Cerebellar cortex (tissue), 1 donor: Measurements from ENCODE around the gene TMEM39B.
"Not testable (repeated sequence)": the region's sequence is repeated elsewhere in the genome, so short reads cannot be mapped to it uniquely, and the experiment has no call there.

ENCODE experiments used
- DNase-seq: peaks from one replicate; pipeline ENCODE4 v3.0.0-alpha.2; 2015; ENCODE audit warnings: low spot score

Gene TMEM39B

DNA sequence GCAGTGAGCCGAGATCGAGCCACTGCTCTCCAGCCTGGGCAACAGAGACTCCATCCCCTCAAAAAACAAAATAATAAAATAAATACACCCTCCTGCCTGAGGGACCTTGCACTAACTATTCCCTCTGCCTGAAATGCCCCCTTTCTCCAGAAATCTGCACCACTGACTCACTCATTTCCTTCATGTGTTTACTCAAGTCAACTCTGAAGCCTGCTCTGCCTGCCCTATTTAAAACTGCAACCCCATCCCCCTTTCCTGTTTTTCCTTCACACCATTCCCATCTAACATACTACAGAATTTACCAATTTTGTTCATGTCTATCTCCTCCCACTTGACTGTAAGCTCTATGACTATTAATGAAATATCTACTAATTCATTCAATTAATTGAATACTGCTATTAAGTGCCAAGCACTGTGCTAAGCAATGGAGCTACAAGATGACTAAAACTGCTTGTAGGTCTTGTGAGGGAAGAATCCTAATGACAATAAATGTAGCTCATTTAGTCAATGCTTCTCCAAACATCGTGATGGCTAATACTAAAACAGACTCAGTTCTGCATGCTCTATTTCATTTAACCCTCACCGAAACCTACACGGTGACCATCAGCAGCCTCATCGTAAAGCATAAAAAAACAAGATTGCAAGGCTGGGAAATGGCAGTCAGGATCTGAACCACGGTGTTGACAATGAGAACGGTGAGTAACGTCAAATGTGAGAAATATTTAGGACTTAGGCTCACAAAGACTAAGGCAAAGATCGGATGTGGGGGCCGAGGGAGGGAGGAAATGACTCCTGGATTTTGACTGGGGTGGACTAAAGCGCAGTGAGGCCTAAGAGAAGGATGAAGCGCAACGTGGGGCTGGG lies 749 bp upstream of the TMEM39B start:
- DNase-seq = peak; percentile 42

DNA sequence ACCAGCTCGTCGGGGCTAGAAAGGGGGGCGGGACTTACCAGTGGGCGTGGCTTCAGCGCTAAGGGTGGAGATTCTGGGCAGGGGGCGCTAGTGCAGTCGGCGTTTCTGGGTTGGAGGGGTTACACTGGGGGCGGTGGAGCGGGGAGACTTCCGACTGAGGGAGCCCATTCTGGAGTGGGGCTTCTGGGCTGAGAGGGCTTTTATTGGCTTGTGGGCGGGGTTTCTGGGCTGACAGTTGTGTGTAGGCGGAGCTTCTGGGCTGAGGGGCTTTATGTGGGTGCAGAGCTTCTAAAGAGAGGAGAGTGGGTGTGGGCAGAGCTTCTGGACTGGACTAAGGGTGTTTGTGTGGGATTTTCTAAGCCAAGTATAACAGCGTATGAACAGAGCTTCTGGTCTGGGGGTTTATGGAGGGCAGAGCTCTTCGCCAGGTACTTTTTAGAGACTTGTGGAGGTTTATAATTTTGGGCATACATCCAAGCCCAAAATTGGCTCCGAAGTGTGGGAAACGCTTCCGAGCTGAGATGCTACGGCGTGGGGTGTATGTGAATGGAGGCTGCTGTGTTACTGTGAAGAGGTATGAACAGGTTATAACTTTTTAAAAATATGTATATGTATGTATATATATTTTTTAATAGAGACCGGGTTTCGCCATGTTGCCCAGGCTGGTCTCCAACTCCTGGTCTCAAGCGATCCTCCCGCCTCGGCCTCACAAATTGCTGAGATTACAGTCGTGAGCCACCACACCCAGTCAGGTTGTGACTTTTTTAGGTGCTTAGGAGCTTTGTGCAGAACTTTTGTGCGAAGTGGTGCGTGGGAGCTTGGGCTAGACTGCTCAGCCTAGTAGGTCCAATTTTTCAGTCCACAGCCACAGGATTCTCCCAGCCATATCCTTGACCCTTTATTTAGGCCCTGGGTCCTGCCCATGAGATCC lies 825 bp downstream of the TMEM39B start:
- no peak for DNase-seq

DNA sequence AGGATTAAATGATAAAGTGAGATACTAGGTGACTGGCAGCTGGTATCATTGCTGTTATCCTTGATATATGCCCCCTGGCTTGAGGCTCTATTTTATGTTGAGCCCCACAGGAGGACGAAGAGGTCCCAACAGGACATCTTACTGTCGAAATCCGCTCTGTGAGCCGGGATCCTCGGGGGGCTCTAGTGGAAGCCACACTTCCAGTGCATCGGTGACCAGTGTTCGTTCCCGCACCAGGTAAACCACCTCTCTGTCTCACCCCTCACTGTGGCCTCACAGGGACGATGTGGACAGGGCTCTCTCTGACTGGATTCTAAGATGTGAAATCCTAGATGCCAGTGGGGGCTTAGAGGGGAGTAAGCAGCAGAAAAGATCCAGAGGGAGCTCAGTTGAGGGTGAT lies 2.1 kb downstream of the TMEM39B start:
- DNase-seq = no peak

DNA sequence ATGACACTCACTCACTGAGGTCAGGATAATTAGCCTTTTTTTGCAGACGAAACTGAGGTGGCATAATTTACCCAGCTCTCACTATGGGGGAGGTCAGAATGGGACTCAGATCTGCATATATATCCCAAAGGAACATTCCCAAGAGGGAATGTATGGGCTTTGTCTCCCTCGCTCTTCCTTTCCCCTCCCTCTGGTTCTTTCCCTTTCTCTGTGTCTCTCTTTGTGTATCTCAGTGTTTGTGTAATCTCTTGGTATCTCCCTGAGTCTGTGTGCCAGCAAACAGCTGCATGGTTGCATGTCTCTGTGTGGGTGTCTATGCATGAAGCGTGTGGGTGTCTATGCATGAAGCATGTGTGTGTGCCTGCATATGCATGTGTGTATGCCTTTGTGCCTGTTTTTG lies 4.7 kb downstream of the TMEM39B start:
- no peak for DNase-seq

DNA sequence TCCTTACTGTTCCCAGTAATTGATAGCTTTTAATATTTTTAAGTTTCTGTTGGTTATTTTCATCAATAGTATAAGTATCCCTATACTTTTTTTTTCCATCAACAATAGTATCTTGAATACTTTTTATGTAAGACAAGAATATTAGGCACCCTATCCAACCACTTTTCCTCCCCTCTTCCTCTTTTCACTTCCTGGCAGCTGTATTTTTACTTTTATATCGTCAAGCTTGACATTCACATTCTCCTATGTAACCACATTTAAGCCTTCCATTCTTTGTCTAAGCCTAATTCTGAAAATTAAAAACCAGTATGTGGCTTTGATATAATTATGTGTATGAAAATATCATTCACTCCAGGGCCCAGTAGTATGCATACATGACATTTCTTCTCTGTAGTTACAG lies 9.3 kb downstream of the TMEM39B start:
- no peak for DNase-seq

DNA sequence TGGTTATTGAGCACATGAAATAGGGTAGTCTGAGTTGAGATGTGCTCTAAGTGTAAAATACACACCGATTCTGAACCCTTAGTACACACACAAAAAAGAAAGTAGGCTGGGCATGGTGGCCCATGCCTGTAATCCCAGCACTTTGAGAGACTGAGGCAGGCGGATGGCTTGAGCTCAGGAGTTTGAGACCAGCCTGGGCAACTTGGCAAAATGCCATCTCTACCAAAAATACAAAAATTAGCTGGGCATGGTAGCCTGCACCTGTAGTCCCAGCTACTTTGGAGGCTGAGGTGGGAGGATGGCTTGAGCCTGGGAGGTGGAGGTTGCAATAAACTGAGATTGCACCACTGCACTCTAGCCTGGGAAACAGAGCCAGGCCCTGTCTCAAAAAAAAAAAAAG lies 13.6 kb downstream of the TMEM39B start:
- DNase-seq = not testable (repeated sequence)

DNA sequence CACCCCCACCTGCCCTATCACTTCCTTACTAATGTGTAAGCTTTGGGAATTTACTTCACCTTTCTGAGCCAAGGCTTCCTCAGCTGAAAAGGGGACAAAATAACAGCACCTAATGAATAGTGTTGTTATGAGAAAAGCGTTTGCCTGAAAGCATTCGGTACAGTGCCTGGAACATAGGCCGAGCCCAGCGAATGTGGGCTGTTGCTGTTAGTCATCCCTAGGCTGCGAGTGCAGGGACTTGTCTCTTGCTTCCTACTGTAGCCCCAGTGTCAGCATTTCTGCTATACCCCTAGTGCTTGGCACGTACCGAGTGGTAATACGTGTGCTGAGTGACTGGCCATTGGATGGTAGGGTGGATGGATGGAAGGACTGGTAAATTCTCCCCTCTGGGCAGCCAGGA lies 18.4 kb downstream of the TMEM39B start:
- DNase-seq = no peak

DNA sequence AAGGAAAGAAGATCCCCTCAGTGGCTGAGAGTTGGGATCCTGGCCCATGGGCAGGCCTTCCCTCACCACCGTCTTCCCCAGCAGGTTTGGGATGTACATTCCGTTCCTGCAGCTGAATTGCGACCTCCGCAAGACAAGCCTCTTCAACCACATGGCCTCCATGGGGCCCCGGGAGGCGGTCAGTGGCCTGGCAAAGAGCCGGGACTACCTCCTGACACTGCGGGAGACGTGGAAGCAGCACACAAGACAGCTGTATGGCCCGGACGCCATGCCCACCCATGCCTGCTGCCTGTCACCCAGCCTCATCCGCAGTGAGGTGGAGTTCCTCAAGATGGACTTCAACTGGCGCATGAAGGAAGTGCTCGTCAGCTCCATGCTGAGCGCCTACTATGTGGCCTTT lies 18.9 kb downstream of the TMEM39B start:
- no peak for DNase-seq

DNA sequence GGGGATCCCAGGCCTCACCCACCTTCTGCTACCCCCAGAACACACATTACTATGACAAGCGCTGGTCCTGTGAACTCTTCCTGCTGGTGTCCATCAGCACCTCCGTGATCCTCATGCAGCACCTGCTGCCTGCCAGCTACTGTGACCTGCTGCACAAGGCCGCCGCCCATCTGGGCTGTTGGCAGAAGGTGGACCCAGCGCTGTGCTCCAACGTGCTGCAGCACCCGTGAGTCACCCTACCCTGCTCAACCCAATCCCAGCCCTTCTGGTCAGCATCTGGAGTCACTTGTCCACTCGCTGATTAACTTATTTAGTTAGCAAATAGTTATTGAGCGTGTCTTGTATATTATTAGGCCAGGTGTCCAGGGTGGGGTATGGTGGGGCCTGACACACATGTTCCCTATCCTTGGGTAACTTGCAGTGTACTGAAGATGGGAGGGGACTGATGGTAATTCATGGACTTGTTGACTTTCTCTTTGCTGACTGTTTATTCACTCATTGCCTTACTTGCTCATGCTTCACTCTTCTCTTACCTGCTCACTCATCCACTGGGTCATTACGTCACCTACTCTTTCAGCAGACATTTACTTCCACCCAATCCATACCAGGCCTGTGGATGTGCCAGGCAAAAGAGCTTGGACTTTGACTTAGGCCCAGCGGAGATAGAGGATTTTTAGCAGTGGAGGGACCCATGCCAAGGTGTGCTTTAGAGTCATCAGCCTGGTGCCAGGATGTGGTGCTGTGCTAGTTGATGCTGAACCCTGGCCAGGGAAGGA lies 22.2 kb downstream of the TMEM39B start:
- DNase-seq = no peak

DNA sequence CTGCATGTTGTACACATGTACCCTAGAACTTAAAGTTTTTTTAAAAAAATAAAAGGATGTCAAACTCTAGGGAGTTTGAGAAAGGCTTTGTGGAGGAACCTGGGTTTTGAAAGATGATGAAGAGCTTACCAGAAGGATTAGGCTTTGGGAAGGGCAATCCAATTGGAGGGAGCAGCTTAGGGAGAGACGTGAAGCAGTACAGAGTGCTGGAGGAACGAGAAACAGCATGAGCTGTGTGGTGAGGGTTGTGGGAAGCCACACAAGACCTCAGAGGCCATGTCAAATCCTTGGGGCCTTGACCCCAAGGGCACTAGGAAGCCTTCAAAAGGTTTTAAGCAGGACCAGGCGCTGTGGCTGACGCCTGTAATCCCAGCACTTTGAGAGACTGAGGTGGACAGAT lies 26.7 kb downstream of the TMEM39B start:
- DNase-seq = no peak

DNA sequence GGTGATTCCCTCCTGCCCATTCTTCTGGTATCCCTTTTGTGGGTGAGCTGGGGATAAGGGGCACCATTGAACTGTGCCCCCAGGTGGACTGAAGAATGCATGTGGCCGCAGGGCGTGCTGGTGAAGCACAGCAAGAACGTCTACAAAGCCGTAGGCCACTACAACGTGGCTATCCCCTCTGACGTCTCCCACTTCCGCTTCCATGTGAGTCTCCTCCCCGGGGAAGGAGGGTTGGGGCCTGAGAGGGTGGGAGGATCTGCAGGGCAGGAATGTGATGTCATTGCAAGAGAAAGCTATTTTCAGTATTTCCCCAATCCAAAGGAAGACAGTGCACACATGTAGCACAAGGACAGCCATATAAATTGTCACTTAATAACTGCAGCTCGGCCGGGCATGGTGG lies 27.6 kb downstream of the TMEM39B start:
- no peak for DNase-seq

DNA sequence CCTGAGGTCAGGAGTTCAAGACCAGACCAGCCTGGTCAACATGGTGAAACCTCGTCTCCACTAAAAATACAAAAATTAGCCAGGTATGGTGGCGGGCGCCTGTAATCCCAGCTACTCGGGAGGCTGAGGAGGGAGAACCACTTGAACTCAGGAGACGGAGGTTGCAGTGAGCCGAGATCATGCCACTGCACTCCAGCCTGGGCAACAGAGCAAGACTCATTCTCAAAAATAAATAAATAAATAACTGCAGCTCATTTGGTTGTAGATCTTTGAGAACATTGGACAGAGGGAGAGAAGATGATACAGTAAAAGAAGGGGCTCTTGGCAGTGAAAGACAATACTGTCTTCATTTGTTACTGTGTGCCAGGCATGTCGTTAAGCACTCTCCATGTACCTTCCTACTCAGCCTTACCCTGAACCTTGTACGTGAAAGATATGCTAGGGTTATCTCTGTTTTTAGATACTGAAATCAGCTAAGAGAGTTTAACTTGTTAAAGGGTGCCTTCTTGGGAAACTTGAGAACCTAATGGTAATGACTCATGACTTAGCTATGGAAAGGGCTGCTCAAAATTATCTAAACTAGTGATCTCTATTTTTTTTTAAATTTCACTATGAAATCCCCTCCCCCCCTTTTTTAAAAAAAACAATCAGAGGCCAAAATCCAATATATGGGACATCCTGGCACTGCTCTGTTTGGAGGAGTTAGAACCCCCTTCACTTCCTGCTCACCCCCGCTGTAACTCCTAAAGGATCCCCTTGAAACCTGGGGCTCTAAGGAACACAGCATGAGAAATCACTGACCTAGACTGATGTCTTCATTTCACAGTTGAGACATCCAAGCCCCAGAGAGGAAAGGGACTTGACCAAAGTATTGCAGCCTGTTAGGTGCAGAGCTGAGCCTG lies 28.3 kb downstream of the TMEM39B start:
- DNase-seq = no peak

DNA sequence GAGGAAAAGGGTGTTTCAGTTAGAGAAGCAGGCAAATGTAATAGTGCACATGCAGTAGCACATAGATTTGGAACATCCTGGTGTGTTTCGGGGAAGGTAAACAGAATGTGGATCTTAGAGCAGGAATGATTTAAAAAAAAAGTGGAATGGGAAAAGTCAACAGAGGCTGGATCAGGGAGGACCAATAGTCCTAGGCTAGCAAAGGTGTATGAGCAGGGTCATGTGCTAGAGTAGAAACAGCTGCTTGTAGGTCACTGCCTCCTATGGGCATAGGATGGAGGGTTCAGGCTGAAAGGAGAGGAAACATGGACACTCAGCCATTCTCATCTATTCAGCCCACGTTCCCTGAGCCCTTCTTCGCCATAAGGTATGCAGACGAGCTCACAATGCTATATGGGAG lies 31.4 kb downstream of the TMEM39B start:
- peak; percentile 26 for DNase-seq

DNA sequence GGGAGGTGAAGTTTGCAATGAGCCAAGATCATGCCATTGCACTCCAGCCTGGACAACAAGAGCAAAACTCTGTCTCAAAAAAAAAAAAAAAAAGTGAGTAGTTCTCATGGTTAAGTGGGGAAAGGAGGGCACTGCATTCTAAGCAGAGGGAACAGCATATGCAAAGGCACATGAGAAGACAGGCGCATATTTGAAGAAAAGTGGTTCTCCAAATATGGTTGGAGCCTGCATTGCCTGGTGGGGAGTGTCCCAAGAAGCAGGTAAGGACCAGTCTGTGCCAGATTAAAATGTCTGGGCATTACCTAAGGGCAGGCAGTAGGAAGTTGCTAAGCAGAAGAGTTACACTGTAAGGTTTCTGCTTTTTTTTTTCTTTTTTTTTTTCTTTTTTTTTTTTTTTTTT lies 32.6 kb downstream of the TMEM39B start:
- DNase-seq = no peak

DNA sequence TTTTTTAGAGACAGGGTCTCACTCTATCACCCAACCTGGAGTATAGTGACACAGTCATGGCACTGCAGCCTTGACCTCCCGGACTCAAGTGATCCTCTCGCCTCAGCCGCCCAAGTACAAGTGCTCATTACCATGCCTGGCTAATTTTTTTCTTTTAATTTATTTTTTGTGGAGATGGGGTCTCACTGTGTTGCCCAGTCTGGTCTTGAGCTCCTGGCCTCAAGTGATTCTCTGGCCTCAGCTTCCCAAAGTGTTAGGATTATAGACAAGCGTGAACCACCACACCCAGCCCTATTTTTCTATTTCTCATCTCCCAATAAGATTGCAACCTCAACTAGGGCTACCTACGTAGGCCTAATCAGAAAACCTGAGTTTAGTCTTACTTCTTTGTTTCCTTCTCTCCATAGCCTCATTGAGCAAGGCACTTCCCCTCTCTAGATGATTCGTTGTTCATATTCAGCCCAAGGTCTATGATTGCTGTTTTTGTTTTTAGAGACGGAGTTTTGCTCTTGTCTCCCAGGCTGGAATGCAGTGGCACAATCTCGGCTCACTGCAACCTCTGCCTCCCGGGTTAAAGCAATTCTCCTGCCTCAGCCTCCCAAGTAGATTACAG lies 34.0 kb downstream of the TMEM39B start:
- no peak for DNase-seq

DNA sequence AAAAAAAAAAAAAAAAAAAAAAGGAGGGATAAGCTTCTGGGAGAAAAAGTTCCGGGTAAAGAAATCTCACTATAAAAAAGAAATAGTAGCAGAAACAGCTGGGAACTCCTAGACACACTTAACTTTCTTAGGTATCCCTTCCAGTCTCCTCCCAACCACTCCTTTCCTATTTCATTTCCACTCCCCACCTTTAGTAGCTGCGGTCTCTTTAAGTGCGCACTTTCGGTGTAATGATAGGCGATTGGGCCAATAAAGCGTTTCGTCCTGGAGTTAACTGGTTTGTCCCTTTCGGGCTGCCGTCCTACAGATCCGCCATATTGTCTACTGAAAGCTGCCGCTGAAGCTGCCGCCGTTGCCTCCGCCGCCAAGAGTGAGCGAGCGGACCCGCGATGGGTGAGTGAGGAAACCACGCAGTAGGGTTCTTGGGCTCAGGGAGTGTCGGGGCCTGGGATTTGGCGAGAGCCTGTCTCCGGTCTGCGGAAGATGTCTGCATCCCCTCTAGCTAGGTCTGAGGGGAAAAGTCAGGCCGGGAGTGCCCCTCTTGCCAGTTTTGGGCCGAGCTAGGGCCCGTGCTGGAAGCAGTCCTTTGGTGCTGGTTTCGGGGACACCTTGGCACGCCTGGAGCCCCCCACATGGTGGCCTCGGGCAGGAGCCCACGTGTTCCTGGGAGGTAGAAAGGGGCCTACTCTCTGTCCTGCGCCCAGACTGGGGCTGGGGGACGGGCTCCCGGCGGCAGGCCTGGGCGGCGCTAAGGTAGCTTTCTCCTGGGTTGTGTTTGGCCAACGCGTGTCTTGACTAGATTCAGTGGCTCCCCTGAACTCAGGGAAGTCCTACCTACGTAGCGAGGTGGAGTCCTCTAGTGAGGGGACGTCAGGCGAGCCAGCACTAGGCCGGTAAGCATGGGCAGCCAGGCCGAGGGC lies 35.3 kb downstream of the TMEM39B start, which contains the start of gene KPNA6:
TSS of gene KPNA6 (plus strand) at position 315 of the 920 bp plus-strand sequence. CDS start at position 390, 75 bp downstream.
- peak; percentile 96 for DNase-seq

DNA sequence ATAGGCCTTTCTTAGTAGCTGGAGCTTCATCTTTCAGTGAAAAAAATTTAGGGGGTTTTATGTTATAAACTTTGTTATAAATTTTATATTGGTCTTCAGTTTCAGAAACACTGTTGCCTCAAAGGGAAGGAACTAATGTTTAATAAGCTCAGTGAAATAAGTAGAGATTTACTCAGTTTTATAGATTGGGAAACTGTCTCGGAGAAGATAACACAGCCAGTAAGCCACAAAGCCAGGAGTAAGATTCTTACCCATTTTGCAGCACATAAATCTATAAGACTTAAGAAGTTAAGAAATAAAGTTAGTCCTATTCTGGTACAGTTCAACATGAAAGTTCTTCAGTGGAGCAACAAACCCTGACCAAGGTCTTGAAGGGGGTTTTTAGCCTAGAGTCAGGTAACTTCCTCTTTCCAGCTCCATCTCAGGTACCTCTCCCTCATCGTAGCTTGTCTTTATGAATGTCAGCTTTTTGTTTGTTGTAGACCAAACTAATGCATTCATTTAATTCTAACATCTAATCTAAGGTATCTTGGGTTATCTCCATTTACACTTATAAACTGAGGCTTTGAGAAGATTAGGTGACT lies 38.4 kb downstream of the TMEM39B start:
- DNase-seq = no peak

DNA sequence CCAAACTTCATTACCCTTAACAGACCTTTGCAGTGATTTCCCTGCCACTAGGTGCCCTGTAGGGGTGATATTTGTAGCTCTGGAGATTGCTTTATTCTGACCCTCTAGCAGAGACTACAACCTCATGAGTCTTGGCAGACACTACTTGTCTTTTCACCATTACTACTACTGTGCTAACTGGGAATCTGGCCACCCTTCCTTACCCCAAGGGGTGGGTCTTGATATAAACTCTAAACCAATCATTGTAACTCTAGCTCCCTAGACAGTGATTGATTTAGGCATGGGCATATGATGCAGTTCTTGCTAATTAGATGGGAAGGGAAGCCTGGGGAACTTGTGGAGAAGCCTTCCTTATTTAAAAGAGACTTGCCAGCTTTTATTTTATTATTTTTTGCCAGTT lies 39.0 kb downstream of the TMEM39B start:
- DNase-seq = no peak

DNA sequence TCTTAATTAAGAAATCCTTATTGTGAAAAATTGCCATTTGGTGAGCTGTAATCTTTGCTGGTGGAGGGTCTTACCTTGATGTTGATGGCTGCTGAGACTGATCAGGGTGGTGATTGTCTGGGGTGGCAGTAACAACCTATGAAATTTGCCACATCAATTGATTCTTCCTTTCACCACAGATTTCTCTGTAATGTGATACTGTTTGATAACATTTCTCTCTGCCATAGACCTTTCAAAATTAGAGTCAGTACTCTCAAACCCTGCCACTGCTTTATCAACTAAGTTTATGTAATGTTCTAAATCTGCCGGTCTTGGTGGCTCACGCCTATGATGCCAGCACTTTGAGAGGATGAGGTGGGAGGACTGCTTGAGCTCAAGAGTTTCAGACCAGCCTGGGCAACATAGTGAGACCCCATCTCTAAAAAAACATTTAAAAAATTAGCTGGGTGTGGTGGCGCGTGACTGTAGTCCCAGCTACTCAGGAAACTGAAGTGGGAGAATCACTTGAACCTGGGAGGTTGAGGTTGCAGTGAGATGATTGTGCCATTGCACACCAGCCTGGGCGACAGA lies 40.2 kb downstream of the TMEM39B start:
- no peak for DNase-seq
